Uterus (tissue), 2 donors: ENCODE data around the gene P4HTM.

Experiments used
- CTCF ChIP-seq, 4 experiments: fragments of 200-600 bp in 2 of 4; fragments of 450-650 bp in 2 of 4; sonication (generic) in 2 of 4; IDR thresholded peaks; one replicate each; pipeline ENCODE4 v1.5.1; 2016 to 2019; ENCODE audit warnings: antibody characterized with exemption in 4 of 4, mild to moderate bottlenecking in 2 of 4, moderate library complexity in 1 of 4
- POLR2A ChIP-seq, 2 donors: fragments of 450-650 bp; IDR thresholded peaks; one replicate each; pipeline ENCODE4 v1.6.1; 2016; ENCODE audit warnings: antibody characterized with exemption in 2 of 2, mild to moderate bottlenecking in 1 of 2, moderate library complexity in 1 of 2

- TF ChIP-seq CTCF (IDR thresholded peaks at IDR 0.05) (no peak), POLR2A (IDR thresholded peaks at IDR 0.05) (no peak)
Observed at GRCh38 chr3:48999085-48999858, 9.2 kb downstream of the P4HTM start.
